ENCODE data around the gene TENM4. TPM values are rescaled to one million over a fixed set of nuclear protein-coding genes. Genes with fewer than 3 reads are reported as not detected.

The TENM4 gene
- total RNA-seq, 2 experiments from 2014 or later: not detected

DNA sequence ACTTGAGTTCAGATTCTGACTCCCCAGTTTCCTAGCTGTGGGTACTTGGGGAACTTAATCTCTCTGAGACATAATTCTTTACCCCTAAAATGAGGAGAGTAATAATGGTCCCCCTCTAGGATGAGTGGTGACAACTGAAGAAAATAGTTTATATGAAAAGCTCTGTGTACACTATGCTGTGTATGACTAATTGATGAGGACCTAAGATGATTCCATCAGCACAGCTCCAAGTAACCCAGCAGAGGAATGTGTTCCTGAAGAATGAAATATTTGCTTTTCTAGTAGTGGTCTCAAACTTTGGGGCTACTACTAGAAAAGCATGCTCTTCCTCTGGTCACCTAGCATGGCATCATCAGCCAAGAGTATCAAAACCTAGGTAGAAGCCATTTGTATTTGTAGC lies 648.9 kb downstream of the TENM4 start:
- Mint-ChIP-seq H3K27ac (no peak overlapping the region), H3K9me3 (no peaks in the 10 kb centered on the region), H3K4me3 (no peak overlapping the region), H3K36me3 (ENCODE audit: low read depth) (no peaks in the 10 kb centered on the region), H3K4me1 (ENCODE audit: low read depth) (no peaks in the 10 kb centered on the region), H3K27me3 (peaks cover 2% of the 10 kb centered on the region)
- intact Hi-C loops (cut with micrococcal nuclease): no loop called here
- ChIA-PET POLR2A (no interaction called here), CTCF (no interaction called here)
- TF ChIP-seq, protein P1, sequence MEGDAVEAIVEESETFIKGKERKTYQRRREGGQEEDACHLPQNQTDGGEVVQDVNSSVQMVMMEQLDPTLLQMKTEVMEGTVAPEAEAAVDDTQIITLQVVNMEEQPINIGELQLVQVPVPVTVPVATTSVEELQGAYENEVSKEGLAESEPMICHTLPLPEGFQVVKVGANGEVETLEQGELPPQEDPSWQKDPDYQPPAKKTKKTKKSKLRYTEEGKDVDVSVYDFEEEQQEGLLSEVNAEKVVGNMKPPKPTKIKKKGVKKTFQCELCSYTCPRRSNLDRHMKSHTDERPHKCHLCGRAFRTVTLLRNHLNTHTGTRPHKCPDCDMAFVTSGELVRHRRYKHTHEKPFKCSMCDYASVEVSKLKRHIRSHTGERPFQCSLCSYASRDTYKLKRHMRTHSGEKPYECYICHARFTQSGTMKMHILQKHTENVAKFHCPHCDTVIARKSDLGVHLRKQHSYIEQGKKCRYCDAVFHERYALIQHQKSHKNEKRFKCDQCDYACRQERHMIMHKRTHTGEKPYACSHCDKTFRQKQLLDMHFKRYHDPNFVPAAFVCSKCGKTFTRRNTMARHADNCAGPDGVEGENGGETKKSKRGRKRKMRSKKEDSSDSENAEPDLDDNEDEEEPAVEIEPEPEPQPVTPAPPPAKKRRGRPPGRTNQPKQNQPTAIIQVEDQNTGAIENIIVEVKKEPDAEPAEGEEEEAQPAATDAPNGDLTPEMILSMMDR (IDR thresholded peaks at IDR 0.05): no peak
- DNase-seq (no peak), ATAC-seq (no peak)

DNA sequence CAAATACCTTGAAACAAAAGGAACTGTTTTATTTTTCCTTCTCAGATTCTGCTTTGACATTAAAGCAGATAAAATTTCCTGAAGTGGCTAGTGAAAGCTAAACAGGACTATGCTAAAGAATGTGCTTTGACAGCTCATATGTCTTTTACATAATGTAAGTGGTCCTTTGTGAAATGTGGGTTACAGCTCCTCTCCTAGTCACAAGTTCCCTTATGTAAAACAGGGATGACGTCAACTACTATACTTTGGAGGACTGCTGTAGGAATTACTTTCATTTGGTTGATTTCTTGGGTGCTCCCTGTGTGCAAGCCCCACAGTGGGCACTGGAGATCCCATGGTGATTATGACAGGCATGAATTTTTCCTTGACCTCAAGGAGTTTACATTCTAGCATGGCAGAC lies 649.6 kb downstream of the TENM4 start:
- intact Hi-C loops (cut with micrococcal nuclease): no loop called here
- no peaks in the 10 kb centered on the region for H3K4me1 Mint-ChIP-seq (ENCODE audit: low read depth)
- H3K9me3 Mint-ChIP-seq: no peaks in the 10 kb centered on the region
- no peaks in the 10 kb centered on the region for H3K36me3 Mint-ChIP-seq (ENCODE audit: low read depth)
- H3K27ac Mint-ChIP-seq: no peak overlapping the region
- TF ChIP-seq, protein P1 (IDR thresholded peaks at IDR 0.05): no peak
- POLR2A ChIA-PET: no interaction called here
- DNase-seq: no peak
- ATAC-seq: no peak
- CTCF ChIA-PET: no interaction called here
- H3K4me3 Mint-ChIP-seq: no peak overlapping the region
- H3K27me3 Mint-ChIP-seq: peaks cover 2% of the 10 kb centered on the region

DNA sequence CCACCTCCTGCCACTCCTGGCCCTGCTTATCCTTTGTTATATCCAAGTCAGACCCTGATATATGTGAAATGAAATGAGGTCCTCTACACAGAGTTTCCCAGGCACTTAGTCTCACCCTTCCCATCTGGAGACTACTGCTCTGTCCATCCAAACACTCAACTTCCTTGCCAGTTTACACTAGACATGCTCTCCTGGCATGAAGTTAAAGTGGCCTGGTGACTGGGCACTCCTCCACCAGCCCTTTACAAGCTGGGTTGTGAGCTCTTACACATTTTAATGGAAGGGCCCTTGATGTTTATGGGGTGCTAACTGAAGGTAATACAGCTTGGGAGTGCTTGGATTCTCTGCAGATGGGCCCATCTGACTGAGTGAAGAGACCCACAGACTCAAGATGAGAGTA lies 650.0 kb downstream of the TENM4 start:
- DNase-seq (no peak), ATAC-seq (no peak)
- H3K4me1 Mint-ChIP-seq (ENCODE audit: low read depth): no peaks in the 10 kb centered on the region
- intact Hi-C loops (cut with micrococcal nuclease): no loop called here
- TF ChIP-seq, protein P1 (IDR thresholded peaks at IDR 0.05): no peak
- H3K27me3 Mint-ChIP-seq: peaks cover 4% of the 10 kb centered on the region
- ChIA-PET POLR2A (no interaction called here), CTCF (interaction anchor here (4.0 kb wide), 1 partner anchor 8 kb away, joined by 20 read pairs; no protein-coding TSS in a partner anchor)
- H3K36me3 Mint-ChIP-seq (ENCODE audit: low read depth): no peaks in the 10 kb centered on the region
- no peaks in the 10 kb centered on the region for H3K9me3 Mint-ChIP-seq
- H3K4me3 Mint-ChIP-seq: no peak overlapping the region
- no peak overlapping the region for H3K27ac Mint-ChIP-seq

DNA sequence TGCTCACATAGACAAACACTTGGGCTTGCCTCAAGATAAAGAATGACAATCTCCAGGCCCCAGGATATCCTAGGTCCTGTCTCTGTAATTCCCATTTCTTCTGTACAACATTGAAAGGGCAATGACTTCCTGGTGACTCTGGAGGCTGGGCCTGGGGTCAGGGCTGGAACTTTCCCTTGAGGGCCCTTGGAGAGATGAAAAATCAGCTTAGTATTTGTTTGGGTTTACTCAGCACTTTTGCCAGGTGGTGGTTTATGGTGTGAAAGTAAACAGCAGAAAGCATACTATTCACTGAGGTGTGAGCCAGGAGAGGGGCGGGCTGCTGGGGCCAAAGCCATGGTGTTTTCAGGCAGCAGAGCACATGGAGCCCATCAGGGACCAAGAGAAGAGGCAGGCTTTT lies 651.5 kb downstream of the TENM4 start:
- no peak overlapping the region for H3K27ac Mint-ChIP-seq
- CTCF ChIA-PET: interaction anchor here (4.0 kb wide), 1 partner anchor 9 kb away, joined by 20 read pairs; no protein-coding TSS in a partner anchor

DNA sequence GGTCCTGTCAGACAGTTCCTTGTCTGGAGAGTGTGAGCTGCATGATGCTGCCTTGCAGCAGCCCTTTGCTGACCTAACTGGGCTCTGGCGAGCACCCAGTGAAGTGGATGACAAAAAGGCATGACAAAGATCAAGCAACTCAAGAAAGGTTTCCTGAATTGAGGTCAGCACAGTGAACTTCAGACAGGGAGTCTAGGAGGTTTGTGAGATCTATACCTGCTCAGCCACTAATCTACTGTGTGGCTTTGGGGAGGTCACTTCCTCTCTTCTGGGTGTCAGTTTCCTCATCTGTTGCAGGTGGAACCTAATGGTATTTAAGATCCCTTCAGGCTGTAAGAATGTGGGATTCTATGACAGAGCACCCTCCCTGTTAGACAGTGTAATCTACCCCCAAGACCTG lies 652.3 kb downstream of the TENM4 start:
- ChIA-PET POLR2A (no interaction called here), CTCF (interaction anchor here (4.0 kb wide), 1 partner anchor 10 kb away, joined by 20 read pairs; no protein-coding TSS in a partner anchor)
- intact Hi-C loops (cut with micrococcal nuclease): no loop called here
- no peaks in the 10 kb centered on the region for H3K9me3 Mint-ChIP-seq
- DNase-seq (no peak), ATAC-seq (no peak)
- no peaks in the 10 kb centered on the region for H3K4me1 Mint-ChIP-seq (ENCODE audit: low read depth)
- no peak overlapping the region for H3K4me3 Mint-ChIP-seq
- H3K27ac Mint-ChIP-seq: no peak overlapping the region
- TF ChIP-seq, protein P1 (IDR thresholded peaks at IDR 0.05): no peak
- no peaks in the 10 kb centered on the region for H3K36me3 Mint-ChIP-seq (ENCODE audit: low read depth)
- H3K27me3 Mint-ChIP-seq: peaks cover 3% of the 10 kb centered on the region

More for the DNA sequence above, 651.5 kb downstream of the TENM4 start:
- TF ChIP-seq, protein P1 (IDR thresholded peaks at IDR 0.05): no peak
- POLR2A ChIA-PET: no interaction called here
- intact Hi-C loops (cut with micrococcal nuclease): no loop called here
- Mint-ChIP-seq H3K4me1 (ENCODE audit: low read depth) (no peaks in the 10 kb centered on the region), H3K4me3 (no peak overlapping the region), H3K27me3 (peaks cover 5% of the 10 kb centered on the region), H3K36me3 (ENCODE audit: low read depth) (no peaks in the 10 kb centered on the region), H3K9me3 (no peaks in the 10 kb centered on the region)
- DNase-seq: no peak
- no peak for ATAC-seq

Data from activated CD8-positive, alpha-beta T cell treated with anti-CD3 and anti-CD28 coated beads for 36 hours (primary cell).